ENCODE measurements around the gene DYNC2LI1.

DYNC2LI1 gene

DNA sequence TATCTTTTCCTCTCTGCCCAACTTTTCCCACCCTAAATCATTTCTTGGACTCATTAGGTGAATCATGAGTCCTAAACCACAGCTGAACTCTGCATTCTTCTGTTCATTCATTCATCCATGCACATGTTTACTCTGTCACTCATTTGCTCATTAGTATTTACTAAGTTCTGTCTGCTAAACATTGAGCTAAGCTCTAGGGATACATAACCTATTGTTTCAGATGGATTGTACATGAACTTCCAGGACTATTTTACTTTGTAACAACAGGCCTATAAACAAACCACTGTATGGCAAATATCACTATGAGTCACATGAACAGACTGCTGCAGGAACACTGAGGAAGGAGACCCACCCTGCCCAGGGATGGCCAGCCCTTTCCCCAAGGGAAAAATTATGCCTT, 14.6 kb upstream of the DYNC2LI1 start:
- no peaks in the 10 kb centered on the region for H3F3A ChIP-seq (ENCODE audit: insufficient read depth, low read length)
- H3K4me1 ChIP-seq (ENCODE audit: insufficient read depth, low read length, severe bottlenecking) = no peaks in the 10 kb centered on the region
- no peaks in the 10 kb centered on the region for H3K36me3 ChIP-seq (ENCODE audit: insufficient read depth, low read length)
- no peak overlapping the region for H3K4me2 ChIP-seq (ENCODE audit: low read length)
- H3K9ac ChIP-seq (ENCODE audit: low read length) = no peak overlapping the region
- H3K9me2 ChIP-seq (ENCODE audit: low read depth, low read length) = no peaks in the 10 kb centered on the region
- TF ChIP-seq EZH2 (IDR thresholded peaks at IDR 0.05; ENCODE audit: borderline replicate concordance, low read length) = no peak
- TF ChIP-seq, protein P1, sequence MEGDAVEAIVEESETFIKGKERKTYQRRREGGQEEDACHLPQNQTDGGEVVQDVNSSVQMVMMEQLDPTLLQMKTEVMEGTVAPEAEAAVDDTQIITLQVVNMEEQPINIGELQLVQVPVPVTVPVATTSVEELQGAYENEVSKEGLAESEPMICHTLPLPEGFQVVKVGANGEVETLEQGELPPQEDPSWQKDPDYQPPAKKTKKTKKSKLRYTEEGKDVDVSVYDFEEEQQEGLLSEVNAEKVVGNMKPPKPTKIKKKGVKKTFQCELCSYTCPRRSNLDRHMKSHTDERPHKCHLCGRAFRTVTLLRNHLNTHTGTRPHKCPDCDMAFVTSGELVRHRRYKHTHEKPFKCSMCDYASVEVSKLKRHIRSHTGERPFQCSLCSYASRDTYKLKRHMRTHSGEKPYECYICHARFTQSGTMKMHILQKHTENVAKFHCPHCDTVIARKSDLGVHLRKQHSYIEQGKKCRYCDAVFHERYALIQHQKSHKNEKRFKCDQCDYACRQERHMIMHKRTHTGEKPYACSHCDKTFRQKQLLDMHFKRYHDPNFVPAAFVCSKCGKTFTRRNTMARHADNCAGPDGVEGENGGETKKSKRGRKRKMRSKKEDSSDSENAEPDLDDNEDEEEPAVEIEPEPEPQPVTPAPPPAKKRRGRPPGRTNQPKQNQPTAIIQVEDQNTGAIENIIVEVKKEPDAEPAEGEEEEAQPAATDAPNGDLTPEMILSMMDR (IDR thresholded peaks at IDR 0.05; ENCODE audit: low read length) = no peak
- no peaks in the 10 kb centered on the region for H3K27me3 ChIP-seq (ENCODE audit: insufficient read depth, low read length)
- no peak overlapping the region for H2AFZ ChIP-seq (ENCODE audit: low read length)
- no peaks in the 10 kb centered on the region for H3K9me3 ChIP-seq (ENCODE audit: low read length)
- H4K20me1 ChIP-seq (ENCODE audit: insufficient read depth, low read length) = no peaks in the 10 kb centered on the region
- no peaks in the 10 kb centered on the region for H3K79me2 ChIP-seq (ENCODE audit: insufficient read depth, low read length)
- H3K4me3 ChIP-seq (ENCODE audit: low read depth, low read length, poor library complexity, severe bottlenecking) = no peak overlapping the region
- no peak overlapping the region for H3K27ac ChIP-seq (ENCODE audit: low read depth, low read length, poor library complexity, severe bottlenecking)

DNA sequence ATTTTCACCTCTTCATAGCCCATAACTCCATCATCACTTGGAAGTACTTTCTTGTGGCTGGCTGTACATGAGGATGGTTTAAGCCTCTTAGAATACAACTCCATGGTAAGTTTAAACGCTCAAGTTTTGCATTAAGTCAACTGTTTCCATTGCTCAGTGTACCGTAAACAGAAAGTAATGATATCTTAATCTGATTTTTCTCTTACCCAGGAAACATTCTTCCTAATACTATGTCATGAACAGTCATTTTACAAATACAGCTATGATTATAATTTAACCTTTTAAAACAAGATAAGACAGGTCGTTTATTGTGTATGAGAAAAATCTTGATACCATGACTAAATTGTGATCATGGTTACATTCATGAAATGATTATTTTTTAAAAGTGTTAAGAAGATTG, 11.6 kb upstream of the DYNC2LI1 start:
- Histone ChIP-seq H3K4me2 (ENCODE audit: low read length) (no peak overlapping the region), H2AFZ (ENCODE audit: low read length) (no peak overlapping the region), H3K9me2 (ENCODE audit: low read depth, low read length) (no peaks in the 10 kb centered on the region), H3K36me3 (ENCODE audit: insufficient read depth, low read length) (no peaks in the 10 kb centered on the region), H3K27ac (ENCODE audit: low read depth, low read length, poor library complexity, severe bottlenecking) (no peak overlapping the region), H4K20me1 (ENCODE audit: insufficient read depth, low read length) (no peaks in the 10 kb centered on the region), H3K4me1 (ENCODE audit: insufficient read depth, low read length, severe bottlenecking) (no peaks in the 10 kb centered on the region), H3K9me3 (ENCODE audit: low read length) (no peaks in the 10 kb centered on the region), H3K79me2 (ENCODE audit: insufficient read depth, low read length) (no peaks in the 10 kb centered on the region), H3K4me3 (ENCODE audit: low read depth, low read length, poor library complexity, severe bottlenecking) (no peak overlapping the region), H3K9ac (ENCODE audit: low read length) (no peak overlapping the region), H3K27me3 (ENCODE audit: insufficient read depth, low read length) (no peaks in the 10 kb centered on the region), H3F3A (ENCODE audit: insufficient read depth, low read length) (no peaks in the 10 kb centered on the region)
- TF ChIP-seq EZH2 (IDR thresholded peaks at IDR 0.05; ENCODE audit: borderline replicate concordance, low read length) = no peak
- TF ChIP-seq, protein P1 (IDR thresholded peaks at IDR 0.05; ENCODE audit: low read length) = no peak

DNA sequence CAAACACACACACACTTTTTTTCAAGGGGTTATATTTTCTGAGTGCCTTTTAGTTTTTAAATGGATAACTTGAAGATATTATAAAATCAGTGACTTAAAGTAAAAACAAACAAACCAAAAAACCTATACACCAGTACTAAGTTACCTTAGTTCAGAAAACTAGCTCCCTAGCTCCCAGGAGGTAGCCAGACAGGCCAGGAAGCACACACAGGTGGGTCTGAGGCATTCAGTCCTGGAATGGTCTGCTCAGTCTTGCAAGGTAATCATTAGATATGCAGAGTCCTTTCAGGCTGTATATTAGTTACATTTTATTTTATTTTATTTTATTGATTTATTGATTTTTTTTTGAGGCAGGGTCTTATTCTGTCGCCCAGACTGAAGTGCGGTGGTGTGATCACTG, 10.7 kb upstream of the DYNC2LI1 start:
- H3K4me1 ChIP-seq (ENCODE audit: insufficient read depth, low read length, severe bottlenecking) = no peaks in the 10 kb centered on the region
- no peaks in the 10 kb centered on the region for H3K27me3 ChIP-seq (ENCODE audit: insufficient read depth, low read length)
- H3K27ac ChIP-seq (ENCODE audit: low read depth, low read length, poor library complexity, severe bottlenecking) = no peak overlapping the region
- no peak overlapping the region for H3K9ac ChIP-seq (ENCODE audit: low read length)
- no peak overlapping the region for H3K4me2 ChIP-seq (ENCODE audit: low read length)
- H3K9me3 ChIP-seq (ENCODE audit: low read length) = no peaks in the 10 kb centered on the region
- H2AFZ ChIP-seq (ENCODE audit: low read length) = no peak overlapping the region
- no peaks in the 10 kb centered on the region for H3F3A ChIP-seq (ENCODE audit: insufficient read depth, low read length)
- TF ChIP-seq, protein P1 (IDR thresholded peaks at IDR 0.05; ENCODE audit: low read length) = no peak
- no peak for TF ChIP-seq EZH2 (IDR thresholded peaks at IDR 0.05; ENCODE audit: borderline replicate concordance, low read length)
- H3K4me3 ChIP-seq (ENCODE audit: low read depth, low read length, poor library complexity, severe bottlenecking) = no peak overlapping the region
- no peaks in the 10 kb centered on the region for H3K36me3 ChIP-seq (ENCODE audit: insufficient read depth, low read length)
- no peaks in the 10 kb centered on the region for H4K20me1 ChIP-seq (ENCODE audit: insufficient read depth, low read length)
- no peaks in the 10 kb centered on the region for H3K9me2 ChIP-seq (ENCODE audit: low read depth, low read length)
- no peaks in the 10 kb centered on the region for H3K79me2 ChIP-seq (ENCODE audit: insufficient read depth, low read length)

All from OCI-LY1 (cell line).